DMS79 (cell line): ENCODE results near the gene HSF4.

Source experiments
- DNase-seq: peaks from one replicate; lab custom pipeline; 2025; lab: John Stamatoyannopoulos, UW

The HSF4 gene

GRCh38 chr16:67150047-67150832 is 14.3 kb upstream of the HSF4 start:
- no peak for DNase-seq

- peak; percentile 54 for DNase-seq
These were observed 13.6 kb upstream of the HSF4 start, which contains the start of gene B3GNT9 for GRCh38 chr16:67150833-67151396. Gene B3GNT9, minus strand, starts transcription at chr16:67150998. Its CDS starts 513 bp downstream, at chr16:67150485.

GRCh38 chr16:67151431-67152097 is 13.0 kb upstream of the HSF4 start:
- DNase-seq = no peak

- DNase-seq = no peak
These were observed 9.8 kb upstream of the HSF4 start for GRCh38 chr16:67154578-67155294.

GRCh38 chr16:67155295-67156142 is 9.0 kb upstream of the HSF4 start:
- no peak for DNase-seq

- DNase-seq = no peak
These were observed 8.3 kb upstream of the HSF4 start for GRCh38 chr16:67156143-67156844.

GRCh38 chr16:67157106-67157748 is 7.3 kb upstream of the HSF4 start:
- no peak for DNase-seq

GRCh38 chr16:67157892-67158635 is 6.5 kb upstream of the HSF4 start:
- DNase-seq = no peak

- no peak for DNase-seq
These were observed 5.6 kb upstream of the HSF4 start for GRCh38 chr16:67158637-67159600.

- no peak for DNase-seq
These were observed 2.9 kb upstream of the HSF4 start for GRCh38 chr16:67161595-67162058.

- DNase-seq = no peak
These were observed 1.9 kb upstream of the HSF4 start for GRCh38 chr16:67162506-67163163.

- peak; percentile 33 for DNase-seq
These were observed 1.2 kb upstream of the HSF4 start for GRCh38 chr16:67163164-67163998.

GRCh38 chr16:67163999-67164558 is 466 bp upstream of the HSF4 start:
- DNase-seq = no peak

- no peak for DNase-seq
These were observed 855 bp downstream of the HSF4 start for GRCh38 chr16:67165121-67166078.

- no peak for DNase-seq
These were observed 1.6 kb downstream of the HSF4 start for GRCh38 chr16:67166110-67166547.
